HepG2 (cell line): ENCODE results near the gene TOMM22. TPM values are rescaled to one million over a fixed set of nuclear protein-coding genes. Genes with fewer than 3 reads are reported as not detected.

ENCODE experiments used
- DNMT1 ChIP-seq: sonication (generic); formaldehyde crosslinking; IDR thresholded peaks from 2 replicates; pipeline ENCODE4 v1.5.1; 2020; ENCODE audit warnings: mild to moderate bottlenecking, missing genetic modification reagents
- JARID2 ChIP-seq: sonication (generic); formaldehyde crosslinking; IDR thresholded peaks from 2 replicates; pipeline ENCODE4 v1.8.1; 2023; ENCODE audit warnings: missing genetic modification reagents, inconsistent platforms; ENCODE audit not compliant: insufficient replicate concordance
- PPARG ChIP-seq: conservative IDR thresholded peaks from 2 replicates; pipeline ENCODE4 v1.6.1; 2016; ENCODE audit warnings: missing biosample characterization, missing genetic modification reagents
- TEAD2 ChIP-seq: sonication (generic); formaldehyde crosslinking; IDR thresholded peaks from 2 replicates; pipeline ENCODE4 v1.9.0; 2021; ENCODE audit warnings: missing genetic modification reagents
- ZBTB34 ChIP-seq: sonication (generic); formaldehyde crosslinking; IDR thresholded peaks from 2 replicates; pipeline ENCODE4 v1.8.0; 2022; ENCODE audit warnings: mild to moderate bottlenecking, missing genetic modification reagents
- ZNF10 ChIP-seq: sonication (generic); formaldehyde crosslinking; IDR thresholded peaks from 2 replicates; pipeline ENCODE4 v1.4.0; 2020; ENCODE audit warnings: mild to moderate bottlenecking, low read depth, missing genetic modification reagents, borderline replicate concordance
- ZNF205 ChIP-seq: IDR thresholded peaks from 2 replicates; pipeline ENCODE4 v1.6.1; 2018; ENCODE audit warnings: missing biosample characterization, missing genetic modification reagents
- ZNF329 ChIP-seq: sonication (generic); formaldehyde crosslinking; IDR thresholded peaks from 2 replicates; pipeline ENCODE4 v1.9.0; 2021; ENCODE audit warnings: low read depth, mild to moderate bottlenecking, missing genetic modification reagents
- ZNF460 ChIP-seq: sonication (generic); formaldehyde crosslinking; IDR thresholded peaks from 2 replicates; pipeline ENCODE4 v1.5.1; 2020; ENCODE audit warnings: missing genetic modification reagents, mild to moderate bottlenecking, borderline replicate concordance
- ZNF512B ChIP-seq: sonication (generic); formaldehyde crosslinking; IDR thresholded peaks from 2 replicates; pipeline ENCODE4 v1.5.1; 2020; ENCODE audit warnings: missing genetic modification reagents, mild to moderate bottlenecking, borderline replicate concordance
- ZNF543 ChIP-seq: sonication (generic); formaldehyde crosslinking; IDR thresholded peaks from 2 replicates; pipeline ENCODE4 v1.4.0; 2020; ENCODE audit warnings: mild to moderate bottlenecking, missing genetic modification reagents
- ZNF646 ChIP-seq: sonication (generic); formaldehyde crosslinking; IDR thresholded peaks from 2 replicates; pipeline ENCODE4 v1.9.0; 2021; ENCODE audit warnings: mild to moderate bottlenecking, missing genetic modification reagents
- ZNF782 ChIP-seq: sonication (generic); formaldehyde crosslinking; IDR thresholded peaks from 2 replicates; pipeline ENCODE4 v1.4.0; 2020; ENCODE audit warnings: missing genetic modification reagents, mild to moderate bottlenecking, borderline replicate concordance
- polyA plus RNA-seq, 8 experiments: library from polyadenylated mRNA; depleted of rRNA in 3 of 8; stranded (reverse) in 7 of 8; unstranded in 1 of 8; fragments of >200 nt; fragmentation: Illumina TruSeq in 4 of 8; extraction: Trizol in 4 of 8; gene quantifications; 2 replicates each; pipeline versions ENCODE4 v1.2.1 to v1.2.3, GENCODE V29; 2011 to 2016; ENCODE audit warnings: low read depth in 4 of 8, missing spikeins in 1 of 8, mixed read lengths in 1 of 8; ENCODE audit not compliant: insufficient read depth in 1 of 8
- total RNA-seq, 5 experiments: library from RNA; depleted of rRNA; stranded (reverse); fragments of >200 nt; fragmentation: Illumina TruSeq; extraction: Trizol; gene quantifications; 2 replicates each; pipeline ENCODE4 v1.2.3, GENCODE V29; 2016; ENCODE audit warnings: low read depth in 1 of 5

Gene TOMM22
- total and polyA plus RNA-seq, 2 of the 13 experiments (the other 11 are each of a cell fraction or from before 2014, with no cell fraction given), result 46.9 to 118 TPM

GRCh38 chr22:38681582-38682335, at the start of gene TOMM22 (continued):
- TF ChIP-seq ZNF646 (peak; percentile 70; the same call in 1 of the 2 replicates), DNMT1 (peak; percentile 83), ZNF782 (peak; percentile 84; the same call in 1 of the 2 replicates), ZBTB34 (CRISPR knock-in tag) (peak; percentile 75; the same call in 1 of the 2 replicates), ZNF10 (no peak), ZNF329 (CRISPR knock-in tag) (0 out of 2 replicates have a peak, but pooled peaks have one; percentile 22), ZNF543 (CRISPR knock-in tag) (0 out of 2 replicates have a peak, but pooled peaks have one; percentile 61), JARID2 (CRISPR knock-in tag) (no peak), ZNF460 (no peak; the same call in 1 of the 2 replicates), TEAD2 (CRISPR knock-in tag) (no peak), ZNF512B (no peak), ZNF205 (peak; percentile 88), PPARG (CRISPR knock-in tag) (peak; percentile 41; the same call in 1 of the 2 replicates)
